ENCODE data around the gene HIPK3.
"Not testable (repeated sequence)": the region's sequence is repeated elsewhere in the genome, so short reads cannot be mapped to it uniquely, and the experiment has no call there.

Gene HIPK3

DNA sequence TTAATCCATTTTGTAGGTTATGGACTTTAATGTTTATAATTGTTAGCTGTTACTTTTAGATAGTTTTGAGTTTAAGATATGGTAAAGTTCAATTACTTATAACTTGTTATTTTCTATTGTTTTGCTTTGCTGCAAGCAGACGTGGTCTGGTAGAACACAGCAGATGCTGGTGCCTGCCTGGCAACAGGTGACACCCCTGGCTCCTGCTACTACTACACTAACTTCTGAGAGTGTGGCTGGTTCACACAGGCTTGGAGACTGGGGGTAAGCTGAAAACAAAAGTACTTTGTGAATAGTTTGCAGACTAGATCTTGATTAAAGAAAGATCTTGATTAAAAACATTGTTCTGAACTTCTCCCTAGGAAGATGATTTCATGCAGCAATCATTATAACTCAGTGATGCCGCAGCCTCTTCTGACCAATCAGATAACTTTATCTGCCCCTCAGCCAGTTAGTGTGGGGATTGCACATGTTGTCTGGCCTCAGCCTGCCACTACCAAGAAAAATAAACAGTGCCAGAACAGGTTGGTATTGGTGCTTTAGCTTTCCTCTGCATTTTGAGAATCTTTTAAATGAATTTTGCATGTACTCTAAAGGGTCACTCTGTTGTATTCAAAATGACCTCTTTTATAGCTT lies 90.4 kb downstream of the HIPK3 start:
- H3K4me1 Mint-ChIP-seq: no peaks in the 10 kb centered on the region
- H3K27ac Mint-ChIP-seq: peak overlapping the region; percentile 32
- no peak overlapping the region for H3K4me3 Mint-ChIP-seq
- peaks cover 91% of the 10 kb centered on the region for H3K36me3 Mint-ChIP-seq
- DNase-seq (ENCODE audit: low spot score in 2 of 2): no peak
- no peak for ATAC-seq
- no peaks in the 10 kb centered on the region for H3K9me3 Mint-ChIP-seq

- ATAC-seq: no peak
- H3K36me3 Mint-ChIP-seq: peaks cover 99% of the 10 kb centered on the region
These were observed 93.1 kb downstream of the HIPK3 start for GRCh38 chr11:33350287-33350686.

GRCh38 chr11:33358150-33358831 lies 101.1 kb downstream of the HIPK3 start:
- no peak overlapping the region for H3K4me3 Mint-ChIP-seq
- DNase-seq (ENCODE audit: low spot score in 2 of 2): no peak
- peaks cover 21% of the 10 kb centered on the region for H3K36me3 Mint-ChIP-seq
- H3K27ac Mint-ChIP-seq: no peak overlapping the region
- H3K9me3 Mint-ChIP-seq: no peaks in the 10 kb centered on the region
- no peak for ATAC-seq
- no peaks in the 10 kb centered on the region for H3K4me1 Mint-ChIP-seq

More at GRCh38 chr11:33350287-33350686, 93.1 kb downstream of the HIPK3 start:
- Mint-ChIP-seq H3K4me1 (no peaks in the 10 kb centered on the region), H3K27ac (no peak overlapping the region), H3K4me3 (no peak overlapping the region), H3K9me3 (no peaks in the 10 kb centered on the region)
- no peak for DNase-seq (ENCODE audit: low spot score in 2 of 2)

- no peaks in the 10 kb centered on the region for H3K9me3 Mint-ChIP-seq
- no peaks in the 10 kb centered on the region for H3K36me3 Mint-ChIP-seq
- H3K4me3 Mint-ChIP-seq: no peak overlapping the region
- H3K4me1 Mint-ChIP-seq: no peaks in the 10 kb centered on the region
- no peak for ATAC-seq
- DNase-seq (ENCODE audit: low spot score in 2 of 2): no peak
- H3K27ac Mint-ChIP-seq: no peak overlapping the region
These were observed 103.5 kb downstream of the HIPK3 start for GRCh38 chr11:33360642-33361041.

DNA sequence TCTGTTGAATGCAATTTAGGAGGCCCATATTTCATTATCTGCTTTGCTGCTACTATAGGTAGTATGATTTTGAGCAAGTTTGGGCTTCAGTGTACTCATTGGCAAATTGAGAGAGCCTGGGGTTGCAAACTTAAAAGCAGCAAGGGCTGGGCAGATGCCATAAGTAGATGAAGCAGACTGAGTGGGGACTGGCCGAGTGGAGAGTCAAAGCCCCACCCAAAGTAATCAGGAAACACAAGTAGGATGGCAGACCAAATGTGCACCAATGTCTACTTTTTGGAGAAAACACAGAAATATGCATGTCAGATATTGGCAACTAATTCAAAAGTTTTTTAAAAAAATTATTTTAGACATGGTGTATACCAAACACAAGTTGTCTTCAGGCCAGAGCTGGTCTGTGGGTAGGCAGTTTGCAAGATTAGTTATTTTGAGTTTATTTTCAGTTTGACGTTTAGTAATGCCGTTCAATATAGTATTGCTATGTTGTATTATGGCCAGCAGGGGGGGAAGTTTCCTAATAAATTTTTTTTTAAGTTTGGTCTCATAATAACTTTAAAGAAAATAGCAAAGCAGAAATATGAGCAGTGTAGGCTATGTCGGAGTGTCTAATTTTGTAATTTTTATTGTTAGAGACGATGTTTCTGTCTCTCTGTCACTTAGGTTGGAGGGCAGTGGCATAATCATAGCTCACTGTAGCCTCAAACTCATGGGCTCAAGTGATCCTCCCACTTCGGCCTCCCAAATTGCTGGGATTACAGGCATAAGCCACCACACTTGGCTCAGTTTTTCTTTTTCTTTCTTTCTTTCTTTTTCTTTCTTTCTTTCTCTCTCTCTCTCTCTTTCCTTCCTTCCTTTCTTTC lies 105.1 kb downstream of the HIPK3 start:
- no peak for DNase-seq (ENCODE audit: low spot score in 2 of 2)
- Mint-ChIP-seq H3K4me3 (no peak overlapping the region), H3K4me1 (no peaks in the 10 kb centered on the region), H3K27ac (no peak overlapping the region), H3K36me3 (no peaks in the 10 kb centered on the region), H3K9me3 (no peaks in the 10 kb centered on the region)
- ATAC-seq: peak; percentile 50

GRCh38 chr11:33366918-33367317 lies 109.7 kb downstream of the HIPK3 start:
- H3K4me1 Mint-ChIP-seq: no peaks in the 10 kb centered on the region
- ATAC-seq (no peak), DNase-seq (ENCODE audit: low spot score in 2 of 2) (no peak)
- H3K9me3 Mint-ChIP-seq: no peaks in the 10 kb centered on the region
- no peak overlapping the region for H3K27ac Mint-ChIP-seq
- H3K36me3 Mint-ChIP-seq: no peaks in the 10 kb centered on the region
- no peak overlapping the region for H3K4me3 Mint-ChIP-seq

GRCh38 chr11:33368475-33368874 lies 111.3 kb downstream of the HIPK3 start:
- not testable (repeated sequence) for DNase-seq (ENCODE audit: low spot score in 2 of 2); H3K36me3 Mint-ChIP-seq; H3K4me3 Mint-ChIP-seq; H3K4me1 Mint-ChIP-seq; H3K9me3 Mint-ChIP-seq; ATAC-seq; H3K27ac Mint-ChIP-seq

DNA sequence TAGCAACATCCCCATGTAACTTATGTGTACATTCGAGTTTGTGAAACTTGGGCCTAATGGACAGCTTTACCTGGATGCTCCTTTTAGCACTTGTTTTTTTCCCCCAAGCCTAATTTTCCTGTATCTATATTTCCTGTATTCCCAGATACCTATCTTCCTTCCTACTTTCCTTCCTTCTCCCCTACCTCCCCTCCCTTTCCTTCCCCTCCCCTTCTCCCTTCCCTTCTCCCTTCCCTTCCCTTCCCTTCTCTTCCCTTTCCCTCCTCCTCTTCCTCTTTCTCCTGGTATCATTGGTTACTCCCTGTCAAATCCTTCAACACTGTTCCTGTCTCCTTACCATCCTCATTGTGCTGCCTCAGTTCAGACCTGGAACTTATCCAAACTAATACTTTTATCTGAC lies 111.8 kb downstream of the HIPK3 start:
- no peak overlapping the region for H3K4me3 Mint-ChIP-seq

GRCh38 chr11:33373636-33374035 lies 116.5 kb downstream of the HIPK3 start:
- no peaks in the 10 kb centered on the region for H3K4me1 Mint-ChIP-seq
- H3K4me3 Mint-ChIP-seq: no peak overlapping the region
- H3K27ac Mint-ChIP-seq: no peak overlapping the region
- ATAC-seq (no peak), DNase-seq (ENCODE audit: low spot score in 2 of 2) (no peak)
- no peaks in the 10 kb centered on the region for H3K9me3 Mint-ChIP-seq
- H3K36me3 Mint-ChIP-seq: no peaks in the 10 kb centered on the region

More for the DNA sequence above, 111.8 kb downstream of the HIPK3 start:
- Mint-ChIP-seq H3K27ac (peak overlapping the region; percentile 4), H3K4me1 (no peaks in the 10 kb centered on the region), H3K36me3 (no peaks in the 10 kb centered on the region), H3K9me3 (no peaks in the 10 kb centered on the region)
- DNase-seq (ENCODE audit: low spot score in 2 of 2): no peak
- no peak for ATAC-seq

DNA sequence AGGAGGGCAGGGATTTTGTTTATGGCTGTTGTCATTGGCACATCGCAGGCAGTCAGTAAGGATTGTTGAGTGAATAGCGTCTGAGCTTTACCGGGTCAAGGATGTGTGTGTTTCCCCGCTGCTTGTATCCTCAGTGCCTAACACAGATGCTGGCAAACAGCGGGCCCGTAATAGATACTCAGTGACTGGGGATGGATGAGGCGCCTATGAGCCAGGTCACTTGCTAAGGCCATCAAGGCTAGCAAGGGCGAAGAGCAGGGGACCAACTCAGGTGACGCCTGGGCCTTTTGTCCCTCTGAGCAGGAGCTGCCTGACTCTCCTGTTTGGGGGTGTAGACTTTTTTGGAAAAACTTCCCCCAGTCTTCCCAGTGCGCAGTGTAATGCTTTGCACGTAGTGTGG lies 118.1 kb downstream of the HIPK3 start:
- DNase-seq (ENCODE audit: low spot score in 2 of 2) (no peak), ATAC-seq (no peak)
- no peaks in the 10 kb centered on the region for H3K36me3 Mint-ChIP-seq
- H3K9me3 Mint-ChIP-seq: no peaks in the 10 kb centered on the region
- no peaks in the 10 kb centered on the region for H3K4me1 Mint-ChIP-seq
- peak overlapping the region; percentile 21 for H3K4me3 Mint-ChIP-seq
- H3K27ac Mint-ChIP-seq: no peak overlapping the region

- Mint-ChIP-seq H3K36me3 (no peaks in the 10 kb centered on the region), H3K4me3 (peak within 1 kb of the TSS; percentile 21), H3K9me3 (no peaks in the 10 kb centered on the region), H3K4me1 (no peaks in the 10 kb centered on the region), H3K27ac (no peak within 1 kb of the TSS)
- no peak for ATAC-seq
- DNase-seq (ENCODE audit: low spot score in 2 of 2): no peak
These were observed 118.6 kb downstream of the HIPK3 start, which contains the start of gene KIAA1549L for GRCh38 chr11:33375688-33376311. Gene KIAA1549L (plus strand): TSS chr11:33376108.

- H3K9me3 Mint-ChIP-seq: no peaks in the 10 kb centered on the region
- no peak for DNase-seq (ENCODE audit: low spot score in 2 of 2)
- H3K4me3 Mint-ChIP-seq: no peak overlapping the region
- no peak overlapping the region for H3K27ac Mint-ChIP-seq
- peak; percentile 14 for ATAC-seq
- H3K4me1 Mint-ChIP-seq: no peaks in the 10 kb centered on the region
- H3K36me3 Mint-ChIP-seq: no peaks in the 10 kb centered on the region
These were observed 119.4 kb downstream of the HIPK3 start for GRCh38 chr11:33376331-33377310.

DNA sequence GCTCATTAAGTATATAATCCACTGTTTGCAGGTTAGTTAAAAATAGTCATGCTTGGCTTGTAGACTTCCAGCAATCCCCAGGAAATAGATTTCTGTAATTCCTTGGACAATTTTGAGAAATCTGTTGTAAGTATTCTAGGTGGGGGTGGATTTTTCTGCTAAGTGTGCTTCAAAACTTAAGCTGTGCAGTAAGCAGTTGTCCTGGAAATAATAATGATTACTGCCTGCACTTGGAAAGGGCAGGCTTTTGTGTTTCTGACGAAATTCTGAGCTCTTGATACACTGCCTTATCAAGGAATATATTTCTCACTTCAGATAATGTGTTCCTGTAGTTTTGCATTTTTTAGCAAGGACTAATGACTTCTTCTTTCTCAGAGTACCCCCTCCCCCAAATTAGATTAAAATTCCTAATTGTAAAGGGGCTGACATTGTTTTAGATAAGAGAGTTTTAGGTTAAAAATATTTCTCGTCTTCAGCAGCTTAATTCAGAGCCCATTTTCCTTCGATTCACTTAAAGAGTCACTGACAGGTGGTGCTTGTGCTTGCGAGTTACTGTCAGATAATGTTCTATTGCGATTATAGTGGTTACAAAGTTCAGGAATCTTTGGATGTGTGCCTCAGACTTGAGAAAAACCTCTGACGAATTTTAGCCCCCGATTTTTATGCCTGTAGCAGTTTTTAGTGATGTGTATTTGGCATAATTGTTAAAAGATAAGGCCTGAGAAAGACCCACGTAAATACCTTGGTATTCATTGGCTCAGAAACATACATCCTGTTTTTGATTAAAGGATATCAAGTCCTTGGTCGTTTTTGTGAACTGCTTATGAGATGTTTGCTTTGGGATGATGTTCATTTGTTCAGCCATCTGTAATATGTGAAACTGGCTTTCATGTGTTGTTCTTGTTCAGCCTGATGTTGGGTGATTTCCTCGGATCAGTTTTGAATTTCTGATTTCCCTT lies 120.5 kb downstream of the HIPK3 start:
- Mint-ChIP-seq H3K4me1 (no peaks in the 10 kb centered on the region), H3K36me3 (no peaks in the 10 kb centered on the region), H3K9me3 (no peaks in the 10 kb centered on the region), H3K4me3 (no peak overlapping the region), H3K27ac (no peak overlapping the region)
- no peak for DNase-seq (ENCODE audit: low spot score in 2 of 2)
- no peak for ATAC-seq
